Activated CD8-positive, alpha-beta memory T cell treated with anti-CD3 and anti-CD28 coated beads, Interleukin-2, amount 50 U/mL, for 24 hours (primary cell): ENCODE data around the gene KL.

Source experiments
- DNase-seq: peaks from one replicate; pipeline ENCODE4 v3.0.0-alpha.2; 2020; ENCODE audit errors: extremely low read depth

The KL gene

DNA sequence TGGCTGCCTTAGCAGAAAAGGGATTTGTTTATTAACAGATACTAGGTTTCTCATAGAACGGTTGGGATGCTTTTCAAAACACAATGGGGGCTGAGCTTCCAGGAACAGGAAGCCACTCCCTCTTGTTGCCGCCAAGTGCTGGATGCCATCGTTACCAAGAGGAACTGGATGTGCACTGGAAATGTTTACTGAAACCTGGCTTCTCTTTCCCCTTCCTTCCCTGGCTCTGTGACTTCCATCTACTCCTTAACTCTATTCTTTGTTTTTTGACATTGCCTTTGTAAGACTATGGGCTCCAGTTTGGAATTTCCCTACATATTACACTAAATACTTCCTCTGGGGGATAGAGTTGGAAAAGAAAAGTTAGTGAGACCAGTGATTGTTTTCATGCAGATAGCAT lies 11.7 kb upstream of the KL start:
- DNase-seq = no peak

DNA sequence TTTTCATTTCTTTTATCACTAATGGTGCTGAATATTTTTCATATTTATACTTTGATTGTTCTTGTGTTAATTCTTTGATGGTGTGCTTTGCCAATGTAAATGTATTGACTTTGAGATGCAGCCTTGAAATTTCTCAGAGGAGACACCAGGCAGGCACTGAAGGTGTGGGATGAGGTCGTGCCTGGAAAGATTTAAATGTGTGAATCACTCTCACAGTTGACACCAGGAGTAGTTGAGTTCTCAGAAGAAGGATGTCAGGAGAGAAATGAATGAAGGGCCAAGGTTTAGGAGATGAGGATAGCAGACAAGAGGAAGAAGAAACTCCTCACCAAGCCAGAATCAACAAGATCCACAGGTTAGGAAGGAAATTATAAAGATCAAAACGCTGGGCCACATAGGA lies 10.1 kb upstream of the KL start:
- DNase-seq = no peak

DNA sequence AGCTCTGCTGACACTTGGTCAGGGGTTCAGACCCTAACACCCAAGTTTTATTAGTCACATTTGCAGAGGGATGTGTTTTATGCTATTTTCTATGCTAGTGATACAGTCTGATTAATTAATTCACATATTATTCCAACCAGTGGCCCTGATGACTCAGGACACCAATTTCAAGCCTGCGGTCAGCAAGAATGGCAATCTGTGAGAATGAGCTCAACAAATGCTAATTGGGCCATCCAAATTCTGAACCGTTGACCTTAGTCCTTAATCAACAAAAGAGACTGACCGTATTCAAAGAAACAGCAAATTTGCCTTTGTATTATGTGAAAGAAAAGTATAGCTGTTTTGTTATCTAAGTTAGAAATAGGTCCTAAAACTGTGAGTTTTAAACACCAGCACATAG lies 9.6 kb upstream of the KL start:
- no peak for DNase-seq

DNA sequence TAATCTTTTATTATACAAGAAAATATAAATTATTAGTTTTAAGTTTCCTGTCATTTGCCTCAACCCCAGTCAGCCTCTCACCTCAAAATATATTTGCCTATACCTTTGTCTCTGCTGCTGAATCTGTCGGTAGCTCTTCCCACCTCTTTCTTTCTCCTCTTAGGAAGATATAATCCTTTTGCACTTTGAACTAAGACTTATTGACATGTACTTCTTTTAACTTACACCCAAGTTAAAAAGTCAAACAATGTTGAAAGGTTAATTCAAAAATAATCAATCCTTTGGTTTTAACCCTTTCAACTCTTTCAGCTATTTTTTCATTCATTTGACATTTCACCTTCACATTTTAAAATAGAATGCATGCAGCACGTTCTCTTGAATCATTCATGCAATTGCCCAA lies 9.0 kb upstream of the KL start:
- no peak for DNase-seq

DNA sequence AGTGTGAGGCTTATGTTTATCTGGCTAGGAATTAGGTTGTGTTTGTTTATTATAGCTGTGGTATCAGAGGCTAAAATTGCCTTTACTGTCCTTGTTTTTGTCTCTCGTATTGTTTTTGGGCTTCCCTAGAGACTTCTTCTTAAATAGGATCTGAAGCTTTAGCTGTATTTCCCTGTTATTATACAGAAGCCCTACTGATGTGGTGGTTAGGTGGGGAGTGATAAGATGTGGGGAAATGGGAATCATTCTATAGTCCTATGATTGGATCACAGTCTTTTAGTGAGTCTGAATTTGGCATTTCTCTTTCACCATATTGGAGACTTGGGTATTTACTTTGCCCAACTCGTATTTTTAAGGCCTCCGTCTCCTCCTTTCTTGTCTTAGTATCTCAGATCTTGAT lies 8.3 kb upstream of the KL start:
- DNase-seq = no peak

DNA sequence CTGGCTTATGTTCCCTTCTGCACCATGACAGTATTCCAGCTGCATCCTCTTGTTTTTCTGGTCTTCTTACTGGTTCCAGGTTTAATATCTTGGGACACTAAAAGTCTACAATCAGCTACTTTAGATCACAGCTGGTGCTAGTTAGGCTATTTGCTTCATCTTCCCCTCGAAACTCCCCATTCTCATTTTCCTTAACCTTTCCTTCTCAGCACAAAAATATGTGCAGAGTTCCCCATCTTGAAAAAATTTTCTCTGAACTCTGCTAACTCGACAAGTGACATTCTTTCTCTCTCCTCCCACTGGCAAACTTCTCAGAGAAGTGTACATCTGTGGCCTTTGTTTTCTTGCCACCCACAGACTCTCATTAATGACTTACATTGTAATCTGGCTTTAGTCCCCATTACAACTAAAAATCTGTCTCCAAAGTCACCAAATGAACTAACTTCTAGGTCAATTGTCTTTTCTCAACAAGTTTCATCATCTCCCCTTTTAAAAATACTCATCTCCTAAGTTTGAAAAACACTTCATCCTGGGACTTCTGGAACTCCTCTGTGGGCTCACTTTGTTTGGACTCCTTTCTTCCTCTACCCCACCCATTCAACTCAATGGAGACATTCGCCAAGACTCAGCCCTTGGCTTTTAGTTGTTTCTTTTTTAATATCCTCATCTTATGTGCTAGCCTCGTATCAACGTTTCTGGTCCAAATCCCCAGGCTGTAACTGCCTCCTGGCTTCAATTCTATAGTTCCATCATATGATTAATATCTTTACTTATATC lies 7.1 kb upstream of the KL start:
- DNase-seq = no peak

DNA sequence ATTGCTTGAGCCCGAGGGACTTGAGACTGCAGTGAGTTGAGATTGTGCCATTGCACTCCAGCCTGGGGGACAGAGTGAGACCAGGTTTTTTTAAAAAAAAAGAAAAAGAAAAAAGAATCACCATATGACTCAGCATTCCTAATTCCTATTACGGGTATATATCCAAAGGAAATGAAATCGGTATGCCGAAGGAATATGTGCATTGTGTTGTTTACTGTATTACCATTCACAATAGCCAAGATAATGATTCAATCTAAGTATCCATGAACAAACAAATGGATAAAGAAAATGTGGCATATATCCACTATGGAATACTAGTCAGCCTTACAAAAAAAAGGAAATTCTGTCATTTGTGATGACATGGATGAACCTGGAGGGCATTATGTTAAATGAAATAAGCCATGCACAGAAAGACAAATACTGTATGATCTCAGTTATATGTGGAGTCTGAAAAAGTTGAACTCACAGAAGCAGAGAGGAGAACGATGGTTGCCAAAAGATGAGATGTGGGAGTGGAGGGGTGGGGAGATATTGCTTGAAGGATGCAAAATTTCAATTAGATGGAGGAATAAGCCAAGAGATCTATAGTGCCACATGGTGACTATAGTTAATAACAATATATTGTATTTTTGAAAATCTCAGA lies 4.3 kb upstream of the KL start:
- no peak for DNase-seq

DNA sequence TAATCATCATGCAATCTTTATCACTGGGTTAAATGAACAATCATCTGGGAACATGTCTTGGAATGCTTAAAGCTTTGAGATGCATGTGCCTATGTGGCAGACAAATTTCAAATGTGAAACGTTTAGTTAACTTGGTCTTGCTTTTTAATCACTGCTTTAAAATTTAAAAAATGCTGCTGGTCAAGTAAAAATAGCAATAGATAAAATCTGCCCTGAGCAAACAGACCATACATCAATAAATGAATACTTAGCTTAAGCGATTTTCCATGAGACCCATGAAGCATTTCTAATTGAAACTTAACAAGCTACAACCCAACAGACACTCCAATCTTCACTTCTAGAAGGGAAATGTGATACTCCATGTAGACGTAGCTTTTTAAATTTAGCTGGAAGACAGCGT lies 1.9 kb upstream of the KL start:
- DNase-seq = no peak

DNA sequence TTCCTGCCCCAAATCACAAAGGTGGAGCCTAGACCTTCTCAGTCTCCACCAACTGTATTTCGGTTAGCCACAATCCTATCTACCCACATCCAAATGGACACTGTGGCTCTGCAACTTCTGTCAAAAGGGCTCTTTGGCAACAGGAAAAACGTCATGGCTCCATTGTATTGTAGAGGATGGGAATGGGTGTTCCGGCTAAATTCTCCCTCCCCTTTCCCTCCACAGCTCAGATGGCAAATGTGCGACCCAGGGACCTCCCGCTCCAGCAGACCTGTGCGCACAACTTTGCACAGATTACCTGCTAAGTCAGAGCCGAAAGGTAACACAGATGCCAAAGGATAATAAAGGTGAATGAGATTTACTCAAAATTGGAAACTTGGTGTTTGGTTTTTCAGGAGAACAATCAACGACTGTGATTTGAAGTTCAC lies 968 bp upstream of the KL start:
- no peak for DNase-seq

DNA sequence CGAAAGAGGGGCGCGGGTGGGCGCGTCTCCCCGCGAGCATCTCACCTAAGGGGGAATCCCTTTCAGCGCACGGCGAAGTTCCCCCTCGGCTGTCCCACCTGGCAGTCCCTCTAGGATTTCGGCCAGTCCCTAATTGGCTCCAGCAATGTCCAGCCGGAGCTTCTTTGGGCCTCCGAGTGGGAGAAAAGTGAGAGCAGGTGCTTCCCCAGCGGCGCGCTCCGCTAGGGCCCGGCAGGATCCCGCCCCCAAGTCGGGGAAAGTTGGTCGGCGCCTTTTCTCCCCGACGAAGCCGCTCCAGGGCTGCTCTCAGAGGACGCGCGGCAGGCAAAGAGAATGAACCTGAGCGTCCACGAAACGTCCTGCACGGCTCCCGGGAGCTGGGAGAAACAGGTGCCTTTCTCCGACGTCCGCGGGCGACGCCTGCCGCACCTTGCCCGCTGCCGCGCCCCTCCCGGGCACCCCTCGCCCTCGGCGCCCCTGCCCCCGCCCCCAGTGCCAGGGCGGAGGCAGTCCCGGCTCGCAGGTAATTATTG lies 366 bp upstream of the KL start:
- DNase-seq = no peak

DNA sequence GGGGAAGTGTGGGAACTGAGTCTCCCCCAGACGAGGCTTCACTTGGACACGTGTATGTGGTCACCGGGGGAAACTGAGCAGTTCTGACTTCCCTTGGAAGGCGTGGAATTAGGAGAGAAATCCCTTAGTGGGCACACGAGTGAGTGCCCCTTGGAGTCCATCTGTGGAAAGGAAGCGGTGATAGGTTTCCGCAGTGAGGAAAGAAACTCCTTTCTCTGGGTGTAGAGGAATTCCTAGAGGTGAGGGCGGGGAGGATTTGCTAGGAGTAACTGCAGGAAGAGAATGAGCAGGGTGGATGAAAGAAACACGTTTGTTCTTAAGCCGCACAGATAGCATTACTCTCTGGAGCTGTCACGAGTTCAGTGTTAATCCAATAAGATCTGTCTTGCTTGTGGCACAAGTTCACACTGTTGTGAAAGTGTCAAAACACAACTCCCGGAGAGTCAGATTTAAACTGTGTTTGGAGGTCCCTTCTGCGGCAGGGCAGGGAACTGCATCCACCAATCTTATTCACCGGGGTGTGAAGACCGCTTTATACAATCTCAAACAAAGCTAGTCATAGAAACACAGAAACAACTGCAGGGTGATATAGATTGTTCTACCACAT lies 1.2 kb downstream of the KL start:
- DNase-seq = no peak

DNA sequence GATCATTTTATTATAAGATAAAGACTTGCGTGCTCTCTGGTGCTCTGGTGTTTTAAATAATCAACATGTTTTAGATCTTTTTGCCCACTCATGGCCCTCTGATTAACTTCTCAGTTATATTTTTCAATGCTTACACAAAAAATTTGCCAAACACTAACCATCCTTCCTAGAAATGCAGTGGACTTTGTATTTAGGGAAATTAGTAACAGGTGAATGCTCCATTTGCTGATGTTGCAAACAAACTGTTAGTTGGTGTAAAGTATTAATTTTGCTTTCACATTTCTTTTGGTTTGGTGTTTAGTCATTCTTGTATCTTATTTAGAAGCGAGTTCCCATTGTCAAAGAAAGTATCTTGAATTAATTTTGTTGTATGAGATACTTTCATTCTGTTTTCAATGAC lies 2.7 kb downstream of the KL start:
- DNase-seq = no peak

DNA sequence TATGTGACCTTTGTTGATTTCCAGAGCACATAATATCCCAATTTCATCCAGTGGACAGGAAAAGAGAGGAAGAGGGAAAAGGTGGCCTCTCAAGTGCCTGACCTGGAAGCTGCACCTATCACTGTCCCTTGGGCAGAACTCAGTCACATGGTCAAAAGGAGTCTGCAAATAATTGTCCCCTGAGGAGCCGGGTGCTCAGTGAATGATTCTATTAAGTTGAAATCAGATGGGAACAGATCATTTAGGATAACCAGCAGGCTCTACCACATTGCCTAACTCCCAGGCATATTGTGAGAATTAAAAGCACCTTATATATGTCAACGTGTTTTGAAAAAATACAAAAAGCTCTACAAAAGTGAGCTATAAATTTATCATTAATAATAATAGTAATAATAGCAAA lies 6.8 kb downstream of the KL start:
- DNase-seq = no peak

DNA sequence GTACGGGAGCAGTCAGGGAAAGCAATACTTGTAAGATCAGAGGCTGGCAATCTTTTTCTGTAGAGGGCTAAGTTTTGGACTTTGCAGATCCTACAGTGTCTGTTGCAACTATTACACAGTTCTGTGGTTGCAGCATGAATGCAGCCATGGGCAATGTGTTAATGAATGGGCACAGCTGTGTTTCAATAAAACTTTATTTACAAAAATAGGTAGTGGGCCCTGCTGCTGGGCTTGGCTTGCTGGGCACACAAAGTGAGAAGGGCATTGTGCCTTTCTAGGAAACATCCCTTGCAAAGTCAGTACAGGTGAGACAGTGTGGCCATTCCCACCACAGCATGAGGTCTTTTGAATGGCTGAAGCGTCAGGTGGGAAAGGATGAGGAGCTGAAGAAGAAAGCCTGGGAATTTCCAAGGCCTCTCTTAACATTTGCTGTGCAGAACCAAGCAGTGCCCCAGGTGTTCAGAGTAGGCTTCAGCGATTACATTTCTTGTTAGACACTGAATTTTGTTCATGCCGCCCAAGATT lies 9.1 kb downstream of the KL start:
- no peak for DNase-seq

DNA sequence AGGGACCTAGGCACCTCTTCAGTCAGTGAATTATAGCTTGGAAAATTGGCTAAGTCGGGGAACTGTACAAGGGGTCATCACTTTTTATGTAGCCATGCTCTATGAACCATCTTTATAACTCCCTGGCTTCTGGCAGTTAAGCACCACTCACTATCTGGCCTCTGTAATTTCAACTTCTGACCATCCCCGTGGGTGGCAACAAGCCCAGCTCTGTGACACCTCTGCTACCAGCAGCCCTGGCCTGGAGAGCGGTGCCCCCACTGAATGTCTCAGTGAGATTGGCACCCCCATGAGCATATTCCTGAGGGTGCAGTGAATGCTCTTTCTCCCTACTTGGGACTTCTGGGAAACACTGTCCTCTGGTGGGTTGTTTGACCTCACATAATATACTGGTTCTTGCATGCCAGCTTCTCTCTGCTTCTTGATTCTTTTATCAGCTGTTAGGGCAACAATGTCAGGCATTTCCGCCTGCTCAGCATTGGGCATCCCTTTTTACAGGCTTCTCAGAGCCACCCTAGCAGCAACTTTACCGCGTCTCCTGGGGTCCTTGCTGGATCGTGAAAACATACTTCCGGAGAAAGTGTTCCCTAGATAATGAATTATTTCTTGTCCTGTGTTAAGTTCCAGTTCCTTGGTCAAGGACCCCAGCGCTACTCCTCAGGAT lies 10.4 kb downstream of the KL start:
- no peak for DNase-seq

DNA sequence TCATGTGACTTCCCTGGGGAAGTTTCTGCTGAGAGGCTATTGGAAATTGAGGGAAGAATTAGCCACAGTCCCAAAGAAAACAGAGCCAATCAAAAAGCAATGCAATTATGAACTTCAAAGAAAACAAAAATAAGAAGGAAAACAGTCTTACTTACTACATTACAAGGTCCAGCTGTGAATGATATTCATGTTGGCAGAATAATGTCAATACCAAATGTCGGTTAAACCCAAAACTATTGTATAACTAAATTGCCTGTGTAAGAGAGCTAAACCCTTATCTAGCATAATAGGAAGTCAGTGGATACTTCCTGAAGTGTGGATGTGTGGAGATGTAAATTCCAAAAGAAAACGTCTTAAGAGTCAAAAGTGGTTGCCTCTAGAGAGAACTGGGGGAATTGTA lies 12.4 kb downstream of the KL start:
- DNase-seq = no peak

DNA sequence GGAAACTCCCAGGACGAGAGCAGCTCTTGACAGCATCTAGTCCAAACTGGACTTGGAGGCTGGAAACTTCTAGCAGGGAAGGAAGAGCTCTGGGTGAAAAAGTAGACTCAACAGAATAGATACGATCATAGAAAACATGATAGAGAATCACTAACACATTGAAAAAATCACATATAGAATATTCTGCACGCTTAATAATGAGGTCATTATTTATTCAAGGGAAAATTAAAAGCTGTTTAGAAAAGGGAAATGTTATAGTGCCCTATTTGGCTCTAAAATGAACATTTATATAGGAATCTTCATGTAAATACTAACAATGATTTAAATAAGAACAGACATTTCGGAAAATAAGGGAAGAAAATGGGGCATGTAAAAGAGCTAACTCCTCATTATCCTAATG lies 15.1 kb downstream of the KL start:
- no peak for DNase-seq

DNA sequence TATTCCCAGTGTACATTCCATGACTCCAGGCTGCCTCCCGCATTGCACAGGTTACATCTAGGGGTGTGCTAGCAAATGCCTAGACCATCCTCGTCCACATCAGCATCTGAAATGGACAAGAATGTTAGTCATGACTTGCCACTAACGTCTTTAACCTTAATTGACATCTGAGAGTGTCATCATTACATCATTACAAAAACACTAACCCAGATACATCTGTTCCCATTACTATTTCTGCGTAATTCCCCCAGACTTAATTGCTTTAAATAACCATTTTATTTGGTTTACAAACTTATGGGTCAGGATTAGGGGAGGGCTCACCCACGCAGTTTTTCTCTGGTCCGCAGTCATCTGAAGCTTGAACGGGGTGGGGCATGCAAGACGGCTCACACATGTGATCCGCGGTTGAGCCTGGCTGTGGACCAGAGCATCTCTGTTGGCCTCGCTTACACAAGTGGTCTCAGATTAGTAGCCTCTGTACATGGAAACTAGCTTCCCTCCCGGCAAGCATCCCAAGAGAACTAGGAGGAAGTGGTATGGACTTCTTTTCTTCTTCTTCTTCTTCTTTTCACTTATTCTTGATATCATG lies 15.9 kb downstream of the KL start:
- DNase-seq = no peak

DNA sequence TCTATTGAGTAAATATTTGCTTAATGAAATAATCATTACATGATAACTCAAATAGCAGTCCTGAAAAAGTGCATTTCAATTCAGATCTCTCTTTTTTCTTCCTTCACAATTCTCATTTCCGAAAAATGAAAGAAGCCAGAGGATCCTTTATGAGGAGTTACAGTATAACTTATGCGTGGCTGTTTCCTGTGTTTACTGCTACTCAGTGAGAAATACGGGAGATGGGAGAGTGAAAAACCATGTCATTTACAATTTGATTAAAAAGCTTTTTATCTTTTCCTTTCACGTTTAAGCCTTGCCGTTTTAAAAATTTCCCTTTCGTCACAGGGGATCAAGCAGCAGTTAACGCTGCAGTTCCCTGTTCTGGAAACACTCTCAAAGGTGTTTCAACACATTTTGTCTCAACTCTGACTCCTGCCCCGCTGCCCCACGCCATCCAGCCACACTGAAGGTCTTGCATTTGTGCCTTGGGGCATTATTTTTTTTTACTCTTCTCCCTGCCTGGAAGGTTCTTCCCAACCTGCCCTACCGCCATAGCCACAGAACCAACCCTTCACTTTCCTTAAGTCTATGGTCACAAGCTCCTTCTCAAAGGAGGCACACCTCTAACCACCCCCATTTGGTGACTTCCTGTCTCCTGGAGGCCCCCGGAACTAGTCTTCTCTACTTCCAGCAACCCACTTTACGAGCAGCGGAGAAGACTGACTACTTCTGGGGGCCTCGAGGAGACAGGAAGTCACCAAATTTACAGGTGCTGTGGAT lies 17.0 kb downstream of the KL start:
- no peak for DNase-seq

DNA sequence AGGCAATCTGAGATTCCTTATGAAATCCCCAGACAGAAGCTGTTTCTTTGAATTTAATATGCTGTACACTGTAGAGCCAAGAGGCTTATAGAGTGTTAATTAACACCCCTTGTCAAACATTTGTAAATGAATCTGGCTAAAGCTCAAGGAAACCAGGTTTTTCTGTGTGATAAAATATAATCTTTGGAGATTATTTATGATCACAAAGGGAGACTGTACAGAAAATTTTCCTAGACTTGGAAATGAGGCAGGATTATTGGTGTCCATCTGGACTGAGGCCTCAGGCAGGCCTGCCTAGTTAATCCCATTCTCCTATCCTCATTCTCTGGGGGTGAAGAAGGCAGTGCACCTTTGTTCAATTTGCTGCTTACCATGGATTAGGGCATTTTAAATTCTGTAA lies 17.8 kb downstream of the KL start:
- DNase-seq = no peak

DNA sequence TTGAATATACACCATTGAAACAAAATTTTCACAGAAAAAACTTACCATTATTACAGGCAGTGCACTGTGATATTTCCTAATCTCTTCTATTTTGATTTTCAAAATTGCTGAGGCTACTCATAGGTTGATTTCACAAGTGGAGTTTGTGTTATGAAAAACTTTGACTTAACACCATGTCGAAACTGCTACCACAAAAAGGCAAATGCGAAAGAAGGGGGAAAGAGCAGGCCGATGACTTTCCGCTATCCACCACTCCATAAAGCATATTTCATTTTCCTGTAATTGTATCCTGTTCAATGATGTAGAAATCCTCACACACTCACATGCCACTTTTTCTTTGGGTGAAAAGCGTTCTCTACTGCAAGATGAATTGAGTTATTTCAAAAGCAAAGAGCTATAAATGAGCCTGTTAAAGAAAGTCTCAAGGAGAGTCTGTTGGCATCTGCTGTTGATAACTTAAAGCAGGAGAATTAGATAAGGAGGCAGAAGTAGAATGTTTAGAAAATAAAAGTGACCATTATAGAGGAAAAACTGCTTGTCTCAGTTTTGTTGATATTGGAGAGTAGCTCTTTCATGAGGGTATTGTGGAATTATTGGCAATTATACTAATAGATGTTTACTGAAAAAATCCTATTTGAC lies 18.8 kb downstream of the KL start:
- no peak for DNase-seq
